Uterus (tissue), 4 donors: ENCODE measurements around the gene SNX2. TPM values are rescaled to one million over a fixed set of nuclear protein-coding genes. Genes with fewer than 3 reads are reported as not detected.
"Not testable (repeated sequence)": the region's sequence is repeated elsewhere in the genome, so short reads cannot be mapped to it uniquely, and the experiment has no call there.

Experiments used
- DNase-seq, 2 donors: peaks; one replicate each; pipeline ENCODE4 v3.0.0-alpha.2; 2019 to 2020
- H3K27ac ChIP-seq, 2 donors: fragments of 200-600 bp; sonication (generic); 1 replicate in 1 of 2; 2 replicates in 1 of 2; pipeline ENCODE4 v1.5.1; 2016 to 2018
- H3K27me3 ChIP-seq, 2 donors: fragments of 200-600 bp; sonication (generic); one replicate each; pipeline ENCODE4 v1.5.1; 2018 to 2019; ENCODE audit warnings: control low read depth in 1 of 2
- H3K36me3 ChIP-seq, 2 donors: fragments of 200-600 bp; sonication (generic); one replicate each; pipeline ENCODE4 v1.5.1; 2019; ENCODE audit warnings: control low read depth in 1 of 2
- H3K4me1 ChIP-seq, 2 donors: fragments of 200-600 bp; sonication (generic); one replicate each; pipeline ENCODE4 v1.5.1; 2018 to 2019; ENCODE audit warnings: control low read depth in 1 of 2
- H3K4me3 ChIP-seq, 2 donors: fragments of 200-600 bp; sonication (generic); 1 replicate in 1 of 2; 2 replicates in 1 of 2; pipeline ENCODE4 v1.5.1; 2018 to 2019; ENCODE audit warnings: mild to moderate bottlenecking in 1 of 2
- H3K9me3 ChIP-seq, 2 donors: fragments of 200-600 bp; sonication (generic); one replicate each; pipeline ENCODE4 v1.5.1; 2019; ENCODE audit warnings: control low read depth in 1 of 2
- POLR2A ChIP-seq, 2 donors: fragments of 450-650 bp; IDR thresholded peaks; one replicate each; pipeline ENCODE4 v1.6.1; 2016; ENCODE audit warnings: antibody characterized with exemption in 2 of 2, mild to moderate bottlenecking in 1 of 2, moderate library complexity in 1 of 2
- intact Hi-C: fragments of 100-400 bp; cut with DNase I; formaldehyde crosslinking; loops from one replicate; pipeline ENCODE4 v1.15.1; 2023; ENCODE audit warnings: low total_unique reads
- total RNA-seq, 4 donors: library from RNA; depleted of rRNA in 3 of 4; stranded (reverse); fragments of >200 nt in 3 of 4; gene quantifications; one replicate each; pipeline versions ENCODE4 v1.1.0 to v1.2.4, GENCODE V29; 2014 to 2023
- TF ChIP-seq, protein P1 (sequence below), 4 experiments: fragments of 200-600 bp in 2 of 4; fragments of 450-650 bp in 2 of 4; sonication (generic) in 2 of 4; IDR thresholded peaks; one replicate each; pipeline ENCODE4 v1.5.1; 2016 to 2019; ENCODE audit warnings: antibody characterized with exemption in 4 of 4, mild to moderate bottlenecking in 2 of 4, moderate library complexity in 1 of 4
- donor health status: DM: yes; HTN: yes; CAD: no.

SNX2 gene
- total RNA-seq, 4 donors from 2014 or later = 22.5 to 128 (median 99.6) TPM

DNA sequence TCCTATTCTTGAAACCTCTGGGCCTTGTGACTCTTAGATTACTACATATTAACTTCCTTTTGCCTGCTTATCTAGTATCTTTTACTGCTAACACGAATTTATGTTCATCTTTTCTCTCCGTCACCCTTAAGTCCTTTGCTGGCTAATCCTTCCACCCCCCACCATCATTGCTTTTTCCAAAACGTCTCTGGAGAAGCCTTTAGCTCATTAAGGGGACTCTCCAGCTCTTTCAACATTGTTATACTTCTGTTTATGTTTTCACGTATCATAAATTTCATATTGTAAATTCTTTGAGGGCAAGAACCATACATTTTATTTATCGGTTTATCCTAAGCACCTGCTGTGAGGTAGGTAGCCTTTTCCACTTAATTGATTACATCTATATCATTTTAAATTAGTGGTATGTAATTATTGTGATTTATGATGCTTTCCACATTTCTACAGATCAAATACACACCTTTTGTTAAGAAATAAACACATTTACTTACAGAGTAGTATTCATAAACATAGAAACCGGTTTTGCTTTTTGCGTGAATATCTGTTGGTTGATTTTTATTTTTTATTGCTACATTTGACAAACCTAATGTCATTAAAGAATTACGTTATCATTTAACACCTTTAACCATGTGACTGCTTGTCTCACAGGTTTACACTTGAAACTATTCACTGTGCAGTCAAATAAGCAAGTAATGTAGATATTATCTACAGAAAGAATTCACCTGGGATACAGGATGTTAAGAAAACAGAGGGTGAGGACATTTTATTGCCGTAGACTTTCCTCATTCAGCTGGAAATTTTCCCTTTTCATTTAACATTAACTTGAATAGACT is 15.4 kb upstream of the SNX2 start:
- no peak for TF ChIP-seq POLR2A (IDR thresholded peaks at IDR 0.05)
- TF ChIP-seq, protein P1, sequence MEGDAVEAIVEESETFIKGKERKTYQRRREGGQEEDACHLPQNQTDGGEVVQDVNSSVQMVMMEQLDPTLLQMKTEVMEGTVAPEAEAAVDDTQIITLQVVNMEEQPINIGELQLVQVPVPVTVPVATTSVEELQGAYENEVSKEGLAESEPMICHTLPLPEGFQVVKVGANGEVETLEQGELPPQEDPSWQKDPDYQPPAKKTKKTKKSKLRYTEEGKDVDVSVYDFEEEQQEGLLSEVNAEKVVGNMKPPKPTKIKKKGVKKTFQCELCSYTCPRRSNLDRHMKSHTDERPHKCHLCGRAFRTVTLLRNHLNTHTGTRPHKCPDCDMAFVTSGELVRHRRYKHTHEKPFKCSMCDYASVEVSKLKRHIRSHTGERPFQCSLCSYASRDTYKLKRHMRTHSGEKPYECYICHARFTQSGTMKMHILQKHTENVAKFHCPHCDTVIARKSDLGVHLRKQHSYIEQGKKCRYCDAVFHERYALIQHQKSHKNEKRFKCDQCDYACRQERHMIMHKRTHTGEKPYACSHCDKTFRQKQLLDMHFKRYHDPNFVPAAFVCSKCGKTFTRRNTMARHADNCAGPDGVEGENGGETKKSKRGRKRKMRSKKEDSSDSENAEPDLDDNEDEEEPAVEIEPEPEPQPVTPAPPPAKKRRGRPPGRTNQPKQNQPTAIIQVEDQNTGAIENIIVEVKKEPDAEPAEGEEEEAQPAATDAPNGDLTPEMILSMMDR (IDR thresholded peaks at IDR 0.05) = no peak
- H3K27ac ChIP-seq = no peak overlapping the region
- no peaks in the 10 kb centered on the region for H3K36me3 ChIP-seq
- no peaks in the 10 kb centered on the region for H3K27me3 ChIP-seq
- DNase-seq = no peak
- intact Hi-C loops = no loop called here
- H3K4me1 ChIP-seq = no peaks in the 10 kb centered on the region
- no peaks in the 10 kb centered on the region for H3K9me3 ChIP-seq
- no peak overlapping the region for H3K4me3 ChIP-seq

GRCh38 chr5:122760236-122760635 is 14.6 kb upstream of the SNX2 start:
- Histone ChIP-seq H3K36me3 (no peaks in the 10 kb centered on the region), H3K27ac (no peak overlapping the region), H3K4me1 (no peaks in the 10 kb centered on the region), H3K27me3 (no peaks in the 10 kb centered on the region), H3K9me3 (no peaks in the 10 kb centered on the region), H3K4me3 (no peak overlapping the region)
- intact Hi-C loops = no loop called here
- DNase-seq = no peak
- TF ChIP-seq, protein P1 (IDR thresholded peaks at IDR 0.05) = no peak
- TF ChIP-seq POLR2A (IDR thresholded peaks at IDR 0.05) = no peak

GRCh38 chr5:122761115-122761514 is 13.8 kb upstream of the SNX2 start:
- no peaks in the 10 kb centered on the region for H3K4me1 ChIP-seq
- no peak overlapping the region for H3K4me3 ChIP-seq
- intact Hi-C loops = no loop called here
- H3K36me3 ChIP-seq = no peaks in the 10 kb centered on the region
- TF ChIP-seq, protein P1 (IDR thresholded peaks at IDR 0.05) = no peak
- TF ChIP-seq POLR2A (IDR thresholded peaks at IDR 0.05) = no peak
- no peaks in the 10 kb centered on the region for H3K9me3 ChIP-seq
- DNase-seq = no peak
- H3K27me3 ChIP-seq = no peaks in the 10 kb centered on the region
- no peak overlapping the region for H3K27ac ChIP-seq

DNA sequence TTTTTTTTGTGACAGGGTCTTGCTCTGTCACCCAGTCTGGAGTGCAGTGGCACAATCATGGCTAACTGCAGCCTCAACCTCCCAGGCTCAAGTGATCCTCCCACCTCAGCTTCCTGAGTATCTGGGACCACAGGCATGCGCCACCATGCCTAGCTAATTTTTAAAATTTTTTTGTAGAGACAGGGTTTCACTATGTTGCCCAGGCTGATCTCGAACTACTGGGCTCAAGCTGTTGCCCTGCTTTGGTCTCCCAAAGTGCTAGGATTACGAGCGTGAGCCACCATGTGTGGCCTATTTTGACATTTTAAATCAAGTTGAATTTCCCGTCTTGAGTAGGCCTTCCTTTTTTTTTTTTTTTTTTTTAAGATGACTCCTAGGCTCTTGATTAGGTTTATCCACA is 13.0 kb upstream of the SNX2 start:
- intact Hi-C loops, DNase-seq, H3K9me3 ChIP-seq, H3K4me3 ChIP-seq, H3K36me3 ChIP-seq, H3K4me1 ChIP-seq, H3K27ac ChIP-seq, H3K27me3 ChIP-seq: not testable (repeated sequence)

- no peak overlapping the region for H3K27ac ChIP-seq
- no peaks in the 10 kb centered on the region for H3K9me3 ChIP-seq
- no peaks in the 10 kb centered on the region for H3K36me3 ChIP-seq
- intact Hi-C loops = no loop called here
- no peaks in the 10 kb centered on the region for H3K27me3 ChIP-seq
- no peaks in the 10 kb centered on the region for H3K4me1 ChIP-seq
- TF ChIP-seq POLR2A (IDR thresholded peaks at IDR 0.05) = no peak
- no peak overlapping the region for H3K4me3 ChIP-seq
- no peak for DNase-seq
Measured at GRCh38 chr5:122766130-122766529, 8.8 kb upstream of the SNX2 start.

DNA sequence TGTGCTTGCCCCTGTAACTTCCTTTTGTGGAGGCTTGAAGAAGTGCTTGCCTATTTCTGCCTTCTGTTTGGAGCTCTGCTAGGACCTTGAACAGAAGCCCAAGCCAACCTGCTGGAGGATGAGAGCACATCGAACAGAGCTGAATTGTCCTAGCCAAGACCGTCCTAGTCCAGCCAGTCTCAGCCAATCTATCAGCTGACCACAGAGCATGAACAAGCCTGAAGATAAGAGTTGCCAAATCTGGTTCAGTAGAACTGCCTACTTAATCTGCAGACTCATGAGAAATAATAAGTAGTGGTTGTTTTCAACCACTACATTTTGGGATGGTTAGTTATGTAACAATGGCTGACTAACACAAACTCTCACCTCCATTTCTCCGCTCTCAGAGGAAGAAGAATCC is 4.4 kb upstream of the SNX2 start:
- H3K36me3 ChIP-seq = no peaks in the 10 kb centered on the region
- no peak for DNase-seq
- no peak overlapping the region for H3K4me3 ChIP-seq
- no peaks in the 10 kb centered on the region for H3K27me3 ChIP-seq
- no peak overlapping the region for H3K27ac ChIP-seq
- no peaks in the 10 kb centered on the region for H3K4me1 ChIP-seq
- no peak for TF ChIP-seq POLR2A (IDR thresholded peaks at IDR 0.05)
- TF ChIP-seq, protein P1 (IDR thresholded peaks at IDR 0.05) = no peak
- intact Hi-C loops = no loop called here
- no peaks in the 10 kb centered on the region for H3K9me3 ChIP-seq
